A673 (cell line): ENCODE results near the gene TRAF1. TPM values are rescaled to one million over a fixed set of nuclear protein-coding genes. Genes with fewer than 3 reads are reported as not detected.
A peak's percentile ranks its signal among the peaks of the same experiment; 100 is the strongest.

ENCODE experiments used
- BruUV-seq: library from RNA; stranded (reverse); fragments of 400-500 nt; replicated peaks from 2 replicates; lab custom pipeline; 2021; lab: Mats Ljungman, UMichigan
- CTCF ChIA-PET: fragments of 300-600 bp; sonication (Branson Sonifier 250); formaldehyde crosslinking; loops from one replicate; lab custom pipeline; 2022; ENCODE audit warnings: antibody characterized with exemption; lab: Charles Lee
- POLR2A ChIA-PET: fragments of 300-600 bp; sonication (Branson Sonifier 250); formaldehyde crosslinking; loops from one replicate; lab custom pipeline; 2022; ENCODE audit warnings: antibody characterized with exemption; ENCODE audit not compliant: low non-redundant PET; lab: Charles Lee
- DNase-seq: peaks from one replicate; pipeline ENCODE4 v3.0.0-alpha.2; 2015; ENCODE audit warnings: low spot score
- H3K27ac ChIP-seq: fragments of 200-600 bp; sonication (generic); 2 replicates; pipeline ENCODE4 v1.5.1; 2016; ENCODE audit warnings: mixed run types, low read depth, mild to moderate bottlenecking, mixed read lengths, antibody characterized with exemption, low read length; ENCODE audit not compliant: poor library complexity, severe bottlenecking
- H3K27me3 ChIP-seq: fragments of 200-600 bp; sonication (generic); replicated peaks from 2 replicates; pipeline ENCODE4 v1.6.1; 2017; ENCODE audit warnings: mixed run types, low read depth, mild to moderate bottlenecking, mixed read lengths, antibody characterized with exemption, low read length; ENCODE audit not compliant: insufficient read depth, poor library complexity
- H3K36me3 ChIP-seq: fragments of 200-600 bp; sonication (generic); 2 replicates; pipeline ENCODE4 v1.6.1; 2016; ENCODE audit warnings: mixed run types, mild to moderate bottlenecking, mixed read lengths, antibody characterized with exemption, low read length; ENCODE audit not compliant: insufficient read depth, poor library complexity, severe bottlenecking
- H3K4me1 ChIP-seq: fragments of 200-600 bp; sonication (generic); 2 replicates; pipeline ENCODE4 v1.6.1; 2017; ENCODE audit warnings: mixed run types, mild to moderate bottlenecking, mixed read lengths, antibody characterized with exemption, low read length; ENCODE audit not compliant: insufficient read depth, poor library complexity, severe bottlenecking
- H3K4me3 ChIP-seq: fragments of 200-600 bp; sonication (generic); 2 replicates; pipeline ENCODE4 v1.5.1; 2016; ENCODE audit warnings: low read depth, mixed run types, mild to moderate bottlenecking, mixed read lengths, low read length; ENCODE audit not compliant: poor library complexity, severe bottlenecking
- H3K9me3 ChIP-seq: fragments of 200-600 bp; sonication (generic); 2 replicates; pipeline ENCODE4 v1.6.1; 2016; ENCODE audit warnings: mixed run types, low read depth, mild to moderate bottlenecking, mixed read lengths, antibody characterized with exemption, low read length; ENCODE audit not compliant: poor library complexity, severe bottlenecking
- CTCF ChIP-seq: fragments of 300-800, 200-600 bp; sonication (generic); conservative IDR thresholded peaks from 2 replicates; pipeline ENCODE4 v1.5.1; 2017; ENCODE audit warnings: low read depth, mild to moderate bottlenecking, antibody characterized with exemption, low read length, moderate library complexity, mixed read lengths
- EZH2 ChIP-seq: fragments of 200-600 bp; sonication (generic); IDR thresholded peaks from 2 replicates; pipeline ENCODE4 v1.6.1; 2017; ENCODE audit warnings: borderline replicate concordance, low read depth, mild to moderate bottlenecking, mixed read lengths, antibody characterized with exemption, low read length; ENCODE audit not compliant: poor library complexity, severe bottlenecking
- intact Hi-C: fragments of 100-400 bp; cut with micrococcal nuclease; formaldehyde crosslinking; loops from one replicate; pipeline ENCODE4 v1.10.0; 2022; ENCODE audit not compliant: unreplicated experiment
- total RNA-seq: library from RNA; stranded (reverse); gene quantifications from 2 replicates; pipeline ENCODE4 v1.2.3, GENCODE V29; 2021

Gene TRAF1
- total RNA-seq, 1 experiment from 2014 or later, result 0.73 TPM

GRCh38 chr9:120949290-120949689 is 22.7 kb upstream of the TRAF1 start:
- ChIA-PET CTCF (no interaction called here), POLR2A (no interaction called here)
- Histone ChIP-seq H3K27ac (peak overlapping the region; percentile 85), H3K27me3 (no peaks in the 10 kb centered on the region), H3K9me3 (no peaks in the 10 kb centered on the region), H3K36me3 (no peaks in the 10 kb centered on the region), H3K4me3 (no peak overlapping the region), H3K4me1 (peaks cover 38% of the 10 kb centered on the region)
- intact Hi-C loops, result no loop called here
- no TSS peak for BruUV-seq
- TF ChIP-seq EZH2 (no peak), CTCF (no peak)
- no peak for DNase-seq

GRCh38 chr9:120948824-120949223 is 22.2 kb upstream of the TRAF1 start:
- intact Hi-C loops, result no loop called here
- TF ChIP-seq EZH2 (no peak), CTCF (no peak)
- Histone ChIP-seq H3K27ac (no peak overlapping the region), H3K36me3 (no peaks in the 10 kb centered on the region), H3K9me3 (no peaks in the 10 kb centered on the region), H3K4me3 (no peak overlapping the region), H3K27me3 (no peaks in the 10 kb centered on the region), H3K4me1 (peaks cover 38% of the 10 kb centered on the region)
- ChIA-PET POLR2A (no interaction called here), CTCF (no interaction called here)
- no peak for DNase-seq
- no TSS peak for BruUV-seq

- Histone ChIP-seq H3K27me3 (no peaks in the 10 kb centered on the region), H3K9me3 (no peaks in the 10 kb centered on the region), H3K4me3 (no peak overlapping the region), H3K27ac (no peak overlapping the region), H3K4me1 (peaks cover 32% of the 10 kb centered on the region), H3K36me3 (no peaks in the 10 kb centered on the region)
- intact Hi-C loops, result no loop called here
- no TSS peak for BruUV-seq
- CTCF ChIA-PET, result no interaction called here
- no peak for DNase-seq
- TF ChIP-seq CTCF, result no peak
- POLR2A ChIA-PET, result interaction anchor here (0.7 kb wide), 1 partner anchor 20 kb away, joined by 3 read pairs; the partner anchor contains the start of gene TRAF1
Observed at GRCh38 chr9:120947222-120947621, 20.6 kb upstream of the TRAF1 start.
